ENCODE data around the gene CDC34. TPM values are rescaled to one million over a fixed set of nuclear protein-coding genes. Genes with fewer than 3 reads are reported as not detected.
A peak's percentile ranks its signal among the peaks of the same experiment; 100 is the strongest.

Gene CDC34
- total and polyA plus RNA-seq, 2 of the 8 experiments (the other 6 are each of a cell fraction or from before 2014, with no cell fraction given), result 95.9 to 129 TPM

DNA sequence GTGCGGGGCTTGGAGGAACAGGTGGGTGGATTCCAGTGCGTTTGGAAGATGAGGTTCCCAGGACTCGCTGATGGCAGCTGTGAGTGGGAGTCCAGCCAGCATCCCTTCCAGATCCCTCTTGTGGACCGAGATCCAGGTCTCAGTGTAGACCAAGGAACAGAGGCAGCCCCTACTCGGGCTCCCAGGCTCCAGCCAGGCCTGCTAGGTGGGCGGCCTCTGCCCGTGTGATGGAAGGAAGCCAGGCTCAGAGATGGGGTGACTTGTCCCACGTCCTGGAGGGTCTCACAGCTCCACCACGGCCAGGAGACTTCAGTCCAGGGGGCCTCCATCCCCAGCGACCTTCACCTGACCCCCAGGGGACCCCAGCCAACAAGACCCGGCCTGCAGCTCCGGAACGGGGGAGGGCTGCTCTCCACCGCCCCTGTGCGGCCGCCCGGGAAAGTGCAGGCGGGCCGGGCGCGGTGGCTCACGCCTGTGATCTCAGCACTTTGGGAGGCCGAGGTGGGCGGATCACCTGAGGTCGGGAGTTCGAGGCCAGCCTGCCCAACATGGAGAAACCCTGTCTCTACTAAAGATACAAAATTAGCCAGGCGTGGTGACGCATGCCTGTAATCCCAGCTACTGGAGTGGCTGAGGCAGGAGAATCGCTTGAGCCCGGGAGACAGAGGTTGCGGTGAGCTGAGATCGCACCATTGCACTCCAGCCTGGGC lies 36.0 kb upstream of the CDC34 start (continued):
- peak; percentile 79 to 82 (median 80) for TF ChIP-seq CTCF (IDR thresholded peaks at IDR 0.05; ENCODE audit: control extremely low read depth in 1 of 3, insufficient read depth in 1 of 3, low read depth in 1 of 3, low read length in 3 of 3)

Data from H1 (cell line).